Retinal pigment epithelial cell (primary cell): ENCODE data around the gene CDK14.
"Not testable (repeated sequence)": the region's sequence is repeated elsewhere in the genome, so short reads cannot be mapped to it uniquely, and the experiment has no call there.

Experiments used
- DNase-seq: peaks from one replicate; pipeline ENCODE4 v3.0.0-alpha.2; 2010; ENCODE audit warnings: low read depth
- H3K4me3 ChIP-seq: 2 replicates; pipeline ENCODE4 v1.5.1; 2011; ENCODE audit warnings: mild to moderate bottlenecking, low read length, control low read depth, moderate library complexity
- CTCF ChIP-seq: conservative IDR thresholded peaks from 2 replicates; pipeline ENCODE4 v1.5.1; 2011; ENCODE audit warnings: low read depth, low read length, control low read depth, inconsistent platforms

The CDK14 gene

GRCh38 chr7:90916319-90916718 is 320.2 kb downstream of the CDK14 start:
- no peak overlapping the region for H3K4me3 ChIP-seq
- no peak for TF ChIP-seq CTCF
- no peak for DNase-seq

- TF ChIP-seq CTCF: no peak
- no peak for DNase-seq
- no peak overlapping the region for H3K4me3 ChIP-seq
Observed at GRCh38 chr7:90917539-90917938, 321.4 kb downstream of the CDK14 start.

GRCh38 chr7:90918303-90918702 is 322.2 kb downstream of the CDK14 start:
- H3K4me3 ChIP-seq: no peak overlapping the region
- DNase-seq: no peak
- TF ChIP-seq CTCF: no peak

GRCh38 chr7:90919816-90920215 is 323.7 kb downstream of the CDK14 start:
- no peak for TF ChIP-seq CTCF
- no peak overlapping the region for H3K4me3 ChIP-seq
- no peak for DNase-seq

- H3K4me3 ChIP-seq: no peak overlapping the region
- TF ChIP-seq CTCF: no peak
- no peak for DNase-seq
Observed at GRCh38 chr7:90920336-90920735, 324.2 kb downstream of the CDK14 start.

GRCh38 chr7:90923541-90923997 is 327.4 kb downstream of the CDK14 start:
- no peak for TF ChIP-seq CTCF
- no peak for DNase-seq
- no peak overlapping the region for H3K4me3 ChIP-seq

- DNase-seq, H3K4me3 ChIP-seq: not testable (repeated sequence)
Observed at GRCh38 chr7:90928700-90929424, 332.7 kb downstream of the CDK14 start.
